T-cell (primary cell): ENCODE data around the gene HPSE. TPM values are rescaled to one million over a fixed set of nuclear protein-coding genes. Genes with fewer than 3 reads are reported as not detected.
A peak's percentile ranks its signal among the peaks of the same experiment; 100 is the strongest.

Experiments
- ATAC-seq, 4 experiments: fragments of 200-7000 bp in 3 of 4; fragments of 150-1000 bp in 1 of 4; cut with Tn5 transposase; replicated peaks in 1 of 4; 1 replicate in 3 of 4; 2 replicates in 1 of 4; pipeline ENCODE4 v1.10.0; 2021; ENCODE audit warnings: moderate library complexity in 3 of 4, mild to moderate bottlenecking in 2 of 4, moderate number of reproducible peaks in 1 of 4
- CTCF ChIA-PET, 2 donors: fragments of 300-600 bp; sonication (Branson Sonifier 250); formaldehyde crosslinking; loops; one replicate each; lab custom pipeline; 2022; ENCODE audit warnings: antibody characterized with exemption in 2 of 2; lab: Charles Lee
- POLR2A ChIA-PET, 2 donors: fragments of 300-600 bp; sonication (Branson Sonifier 250); formaldehyde crosslinking; loops; one replicate each; lab custom pipeline; 2022; ENCODE audit warnings: antibody characterized with exemption in 2 of 2; lab: Charles Lee
- DNase-seq, 35 experiments: peaks; one replicate each; pipeline versions ENCODE4 v3.0.0 to v3.0.0-alpha.2; 2013 to 2023
- H3K27ac ChIP-seq: one replicate; pipeline ENCODE4 v1.5.1; 2013; ENCODE audit warnings: low read length
- H3K27me3 ChIP-seq, 2 experiments: replicated peaks in 1 of 2; 1 replicate in 1 of 2; 2 replicates in 1 of 2; pipeline versions ENCODE4 v1.6.1 to v1.7.0; 2013; ENCODE audit warnings: low read length in 1 of 2, mixed read lengths in 1 of 2; ENCODE audit not compliant: control insufficient read depth in 2 of 2, insufficient read depth in 2 of 2; ENCODE audit errors: extremely low read depth in 1 of 2
- H3K36me3 ChIP-seq, 2 donors: 1 replicate in 1 of 2; 2 replicates in 1 of 2; pipeline versions ENCODE4 v1.6.1 to v1.7.0; 2013; ENCODE audit warnings: low read length in 1 of 2; ENCODE audit not compliant: control insufficient read depth in 2 of 2, insufficient read depth in 1 of 2; ENCODE audit errors: extremely low read depth in 1 of 2
- H3K4me1 ChIP-seq, 2 experiments: 1 replicate in 1 of 2; 2 replicates in 1 of 2; pipeline versions ENCODE4 v1.6.1 to v1.7.0; 2013; ENCODE audit warnings: low read length in 2 of 2, mixed read lengths in 1 of 2; ENCODE audit not compliant: insufficient read depth in 2 of 2, control insufficient read depth in 1 of 2; ENCODE audit errors: extremely low read depth in 1 of 2
- H3K4me3 ChIP-seq, 2 donors: 1 replicate in 1 of 2; 2 replicates in 1 of 2; pipeline versions ENCODE4 v1.5.1 to v1.7.0; 2013; ENCODE audit warnings: mild to moderate bottlenecking in 2 of 2, low read length in 1 of 2, moderate library complexity in 1 of 2; ENCODE audit not compliant: control insufficient read depth in 1 of 2; ENCODE audit errors: extremely low read depth in 1 of 2
- H3K9me3 ChIP-seq: 2 replicates; pipeline ENCODE4 v1.7.0; 2013
- H3K27ac Mint-ChIP-seq, 2 donors: one replicate each; pipeline ENCODE4 v1.8.0; 2020 to 2021; ENCODE audit warnings: mild to moderate bottlenecking in 2 of 2, mixed read lengths in 2 of 2
- H3K27me3 Mint-ChIP-seq, 2 donors: one replicate each; pipeline ENCODE4 v1.8.0; 2021 to 2022; ENCODE audit warnings: mixed read lengths in 2 of 2
- H3K36me3 Mint-ChIP-seq: one replicate; pipeline ENCODE4 v1.8.0; 2021; ENCODE audit warnings: mixed read lengths
- H3K4me1 Mint-ChIP-seq, 3 donors: one replicate each; pipeline ENCODE4 v1.8.0; 2020 to 2022; ENCODE audit warnings: mixed read lengths in 3 of 3, mild to moderate bottlenecking in 1 of 3
- H3K4me3 Mint-ChIP-seq, 3 donors: one replicate each; pipeline ENCODE4 v1.8.0; 2020 to 2022; ENCODE audit warnings: mild to moderate bottlenecking in 3 of 3, mixed read lengths in 3 of 3, moderate library complexity in 3 of 3
- H3K9me3 Mint-ChIP-seq, 3 donors: one replicate each; pipeline ENCODE4 v1.8.0; 2020 to 2022; ENCODE audit warnings: mixed read lengths in 3 of 3
- WGBS: methylation state at CpG from one replicate; pipeline ENCODE4 v1.1.5; 2013; ENCODE audit warnings: missing lambda C conversion rate; ENCODE audit not compliant: insufficient coverage; 5-methylcytosine and 5-hydroxymethylcytosine counted together
- total RNA-seq, 35 experiments: library from RNA in 6 of 35; stranded (reverse) in 6 of 35; fragments of 120-200 nt in 1 of 35; gene quantifications; one replicate each; pipeline versions ENCODE4 v1.2.1 to v1.2.4 and lab custom pipeline; 2013 to 2026

The HPSE gene
- total RNA-seq, 5 donors from 2014 or later (not counting 1 experiment from before 2014, with no cell fraction given), result 4.5 to 7.2 (median 6.1) TPM

DNA sequence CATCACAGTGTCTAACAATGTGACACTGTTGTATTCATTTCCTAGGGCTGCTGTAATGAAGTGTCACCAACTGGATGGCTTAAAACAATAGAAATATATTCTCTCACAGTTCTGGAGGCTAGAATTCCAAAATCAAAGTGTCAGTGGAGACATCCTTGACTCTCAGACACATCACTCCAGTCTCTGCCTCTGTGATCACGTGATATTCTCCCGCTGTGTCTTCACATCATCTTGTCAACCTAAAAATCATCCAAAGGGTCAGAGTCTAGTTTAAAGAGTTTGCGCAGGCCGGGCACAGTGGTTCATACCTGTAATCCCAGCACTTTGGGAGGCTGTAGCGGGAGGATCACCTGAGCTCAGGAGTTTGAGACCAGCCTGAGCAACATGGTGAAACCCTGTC lies 36.6 kb upstream of the HPSE start:
- Mint-ChIP-seq H3K9me3 (peaks cover 0 to 6% (median 0%) of the 10 kb centered on the region in 3 donors), H3K4me3 (no peak overlapping the region), H3K27ac (no peak overlapping the region), H3K4me1 (no peaks in the 10 kb centered on the region), H3K27me3 (peaks cover 0 to 4% of the 10 kb centered on the region in 2 donors), H3K36me3 (no peaks in the 10 kb centered on the region)
- Histone ChIP-seq H3K27me3 (peaks cover 0 to 6% of the 10 kb centered on the region in 2 experiments), H3K36me3 (no peaks in the 10 kb centered on the region), H3K27ac (no peak overlapping the region), H3K9me3 (no peaks in the 10 kb centered on the region), H3K4me1 (no peaks in the 10 kb centered on the region), H3K4me3 (no peak overlapping the region)
- 91% methylated on average over 4 of the region's 5 CpGs for WGBS
- DNase-seq (no peak), ATAC-seq (no peak)
- ChIA-PET POLR2A (no interaction called here), CTCF (no interaction called here)

DNA sequence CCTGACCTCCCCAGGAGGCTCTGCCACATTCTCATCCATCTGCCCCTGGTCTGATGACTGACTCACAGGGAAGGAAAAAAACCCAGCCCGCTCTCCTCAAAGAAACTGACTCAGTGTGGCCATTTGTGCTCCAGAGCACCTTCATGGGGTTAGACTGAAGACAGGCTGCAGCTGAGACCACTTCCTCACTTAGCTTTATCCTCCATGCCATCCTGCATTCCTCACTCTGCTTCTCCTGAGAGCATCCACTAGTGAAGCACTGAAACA lies 35.9 kb upstream of the HPSE start:
- WGBS, result 100% methylated on average over 1 of the region's 1 CpG
- Histone ChIP-seq H3K36me3 (no peaks in the 10 kb centered on the region), H3K4me3 (no peak overlapping the region), H3K9me3 (no peaks in the 10 kb centered on the region), H3K27me3 (peaks cover 0 to 6% of the 10 kb centered on the region in 2 experiments), H3K4me1 (no peaks in the 10 kb centered on the region), H3K27ac (no peak overlapping the region)
- H3K36me3 Mint-ChIP-seq, result no peaks in the 10 kb centered on the region
- POLR2A ChIA-PET, result no interaction called here
- DNase-seq (no peak), ATAC-seq (no peak)
- H3K4me3 Mint-ChIP-seq, result no peak overlapping the region
- H3K9me3 Mint-ChIP-seq, result no peaks in the 10 kb centered on the region
- H3K4me1 Mint-ChIP-seq, result no peaks in the 10 kb centered on the region
- H3K27ac Mint-ChIP-seq, result no peak overlapping the region
- CTCF ChIA-PET, result interaction anchor here in 1 of 2 donors (0.5 kb wide), 1 partner anchor 1317 kb away, joined by 3 read pairs; no protein-coding TSS in a partner anchor
- no peaks in the 10 kb centered on the region for H3K27me3 Mint-ChIP-seq

DNA sequence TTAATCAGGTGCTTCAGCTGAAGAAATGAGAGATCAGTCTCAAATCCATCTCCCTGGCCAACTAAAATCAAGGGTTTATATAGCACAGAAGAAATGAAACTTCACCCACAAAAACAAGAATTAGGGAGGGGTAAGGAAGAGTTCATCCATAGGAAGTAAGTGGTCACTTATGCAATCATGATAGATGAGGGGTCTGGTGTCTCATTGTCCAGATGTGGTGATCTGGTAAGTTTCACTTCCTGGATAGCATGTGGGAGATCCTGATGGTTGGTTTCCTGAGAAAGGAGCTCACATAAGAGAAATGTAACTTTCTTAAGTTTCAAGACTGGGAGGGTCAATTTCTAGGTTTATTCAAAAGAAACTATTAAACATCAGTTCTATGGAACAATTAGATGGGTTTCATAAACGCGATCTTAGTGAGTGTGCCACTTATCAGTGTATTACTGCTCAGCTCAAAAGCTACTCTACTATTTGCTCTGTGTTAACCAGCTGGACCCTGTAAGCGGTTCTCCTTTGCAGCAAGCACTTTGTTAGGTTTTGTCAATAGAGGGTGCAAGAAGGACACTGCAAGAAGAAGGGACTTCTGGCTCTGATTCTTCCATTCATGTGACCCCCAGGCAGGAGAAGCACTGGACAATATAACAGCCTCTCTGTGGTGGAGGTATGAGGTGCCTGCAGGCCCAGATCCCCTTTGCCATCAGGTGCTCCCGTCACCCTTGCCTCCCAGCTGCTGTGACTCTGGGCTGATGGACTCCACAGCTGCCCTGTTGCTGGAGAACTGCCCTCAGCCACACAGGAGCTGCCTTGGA lies 35.4 kb upstream of the HPSE start:
- ChIA-PET POLR2A (no interaction called here), CTCF (no interaction called here)
- peaks cover 0 to under 1% of the 10 kb centered on the region in 2 experiments for H3K27me3 ChIP-seq
- no peaks in the 10 kb centered on the region for H3K36me3 ChIP-seq
- H3K27ac Mint-ChIP-seq, result no peak overlapping the region
- H3K27ac ChIP-seq, result no peak overlapping the region
- no peaks in the 10 kb centered on the region for H3K4me1 ChIP-seq
- H3K4me3 ChIP-seq, result no peak overlapping the region
- ATAC-seq (no peak), DNase-seq (no peak)
- no peak overlapping the region for H3K4me3 Mint-ChIP-seq
- H3K27me3 Mint-ChIP-seq, result no peaks in the 10 kb centered on the region
- H3K9me3 Mint-ChIP-seq, result no peaks in the 10 kb centered on the region
- no peaks in the 10 kb centered on the region for H3K36me3 Mint-ChIP-seq
- whole genome bisulfite sequencing, result 87% methylated on average over 3 of the region's 4 CpGs
- H3K9me3 ChIP-seq, result no peaks in the 10 kb centered on the region
- no peaks in the 10 kb centered on the region for H3K4me1 Mint-ChIP-seq

- no peaks in the 10 kb centered on the region for H3K9me3 Mint-ChIP-seq
- POLR2A ChIA-PET, result interaction anchor here in 1 of 2 donors (0.6 kb wide), 1 partner anchor 9 kb away, joined by 5 read pairs; no protein-coding TSS in a partner anchor
- WGBS, result 29% methylated on average over 3 of the region's 3 CpGs
- no peak overlapping the region for H3K27ac ChIP-seq
- no peak overlapping the region for H3K27ac Mint-ChIP-seq
- H3K4me3 Mint-ChIP-seq, result no peak overlapping the region
- CTCF ChIA-PET, result interaction anchor here in 1 of 2 donors (0.6 kb wide), 1 partner anchor 1399 kb away, joined by 3 read pairs; no protein-coding TSS in a partner anchor
- no peaks in the 10 kb centered on the region for H3K27me3 Mint-ChIP-seq
- H3K36me3 Mint-ChIP-seq, result no peaks in the 10 kb centered on the region
- H3K36me3 ChIP-seq, result no peaks in the 10 kb centered on the region
- no peaks in the 10 kb centered on the region for H3K9me3 ChIP-seq
- no peak overlapping the region for H3K4me3 ChIP-seq
- H3K4me1 Mint-ChIP-seq, result peaks cover 0 to 4% (median 0%) of the 10 kb centered on the region in 3 donors
- ATAC-seq, result no peak
- H3K27me3 ChIP-seq, result peaks cover 0 to 5% of the 10 kb centered on the region in 2 experiments
- DNase-seq, result peak in 1 of 35 experiments; percentile 10
- H3K4me1 ChIP-seq, result no peaks in the 10 kb centered on the region
Observed at GRCh38 chr4:83364312-83364711, 29.7 kb upstream of the HPSE start.

GRCh38 chr4:83362492-83363329 lies 28.1 kb upstream of the HPSE start:
- H3K4me1 Mint-ChIP-seq, result peaks cover 0 to 4% (median 0%) of the 10 kb centered on the region in 3 donors
- Histone ChIP-seq H3K4me3 (no peak overlapping the region), H3K36me3 (no peaks in the 10 kb centered on the region), H3K9me3 (no peaks in the 10 kb centered on the region), H3K4me1 (no peaks in the 10 kb centered on the region), H3K27ac (no peak overlapping the region), H3K27me3 (peaks cover 0 to 5% of the 10 kb centered on the region in 2 experiments)
- ChIA-PET CTCF (interaction anchor here in 1 of 2 donors (0.5 kb wide), 1 partner anchor 77 kb away, joined by 4 read pairs; no protein-coding TSS in a partner anchor), POLR2A (no interaction called here)
- H3K4me3 Mint-ChIP-seq, result no peak overlapping the region
- peak in 1 of 4 experiments; percentile 41 for ATAC-seq
- 90% methylated on average over 2 of the region's 9 CpGs for WGBS
- no peak overlapping the region for H3K27ac Mint-ChIP-seq
- no peaks in the 10 kb centered on the region for H3K36me3 Mint-ChIP-seq
- no peaks in the 10 kb centered on the region for H3K9me3 Mint-ChIP-seq
- peak in 1 of 35 experiments; percentile 10 for DNase-seq
- no peaks in the 10 kb centered on the region for H3K27me3 Mint-ChIP-seq

DNA sequence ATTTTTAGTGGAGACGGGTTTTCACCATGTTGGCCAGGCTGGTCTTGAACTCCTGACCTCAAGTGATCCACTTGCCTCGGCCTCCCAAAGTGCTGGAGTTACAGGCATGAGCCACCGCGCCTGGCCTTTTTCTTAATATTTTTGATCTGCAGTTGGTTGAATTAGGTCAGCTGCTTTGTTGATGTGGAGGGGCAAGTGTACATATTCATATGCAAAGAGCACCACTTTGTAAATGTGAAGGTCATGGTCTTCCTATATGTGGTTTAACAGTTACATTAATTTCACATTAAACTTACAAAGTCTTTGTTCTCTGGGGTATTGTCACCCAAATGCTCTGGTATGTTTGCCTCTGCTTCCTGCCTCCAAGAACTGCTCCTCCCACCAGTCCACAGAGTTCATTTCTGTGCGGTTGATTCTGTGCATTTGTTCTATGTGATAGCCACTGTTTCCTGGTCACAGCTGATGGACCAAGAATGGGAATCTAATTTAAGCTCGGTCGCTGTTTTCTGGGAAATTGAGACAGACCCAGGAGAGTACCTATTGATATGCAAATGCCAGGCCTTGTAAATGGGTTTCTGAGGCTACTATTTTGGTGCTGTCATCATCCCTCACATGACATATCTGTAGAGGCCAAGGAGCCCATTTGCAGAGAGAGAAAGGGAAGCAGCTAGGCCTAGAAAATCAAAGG lies 26.9 kb upstream of the HPSE start:
- no peak overlapping the region for H3K27ac Mint-ChIP-seq
- no peaks in the 10 kb centered on the region for H3K27me3 Mint-ChIP-seq
- Histone ChIP-seq H3K36me3 (no peaks in the 10 kb centered on the region), H3K9me3 (no peaks in the 10 kb centered on the region), H3K4me1 (no peaks in the 10 kb centered on the region), H3K27ac (no peak overlapping the region), H3K27me3 (peaks cover 0 to 5% of the 10 kb centered on the region in 2 experiments), H3K4me3 (no peak overlapping the region)
- H3K4me1 Mint-ChIP-seq, result peaks cover 0 to 4% (median 0%) of the 10 kb centered on the region in 3 donors
- H3K9me3 Mint-ChIP-seq, result no peaks in the 10 kb centered on the region
- H3K4me3 Mint-ChIP-seq, result no peak overlapping the region
- ATAC-seq (no peak), DNase-seq (no peak)
- POLR2A ChIA-PET, result interaction anchor here in 1 of 2 donors (0.7 kb wide), 1 partner anchor 355 kb away, joined by 4 read pairs; no protein-coding TSS in a partner anchor
- CTCF ChIA-PET, result interaction anchor here in 1 of 2 donors (0.5 kb wide), 1 partner anchor 76 kb away, joined by 4 read pairs; no protein-coding TSS in a partner anchor
- H3K36me3 Mint-ChIP-seq, result no peaks in the 10 kb centered on the region
- WGBS, result 92% methylated on average over 4 of the region's 7 CpGs
